A549 (cell line): ENCODE results near the gene TXNL1. TPM values are rescaled to one million over a fixed set of nuclear protein-coding genes. Genes with fewer than 3 reads are reported as not detected.

Experiments
- ATAC-seq, 2 experiments: fragments of 200-7000 bp in 1 of 2; fragments of >200 bp in 1 of 2; cut with Nextera tagmentation in 1 of 2; cut with Tn5 transposase in 1 of 2; 3 replicates each; pipeline versions ENCODE4 v1.8.0 to v1.9.1; 2018 to 2020; ENCODE audit warnings: mild to moderate bottlenecking in 1 of 2, moderate library complexity in 1 of 2
- CTCF ChIA-PET: fragments of 300-600 bp; sonication (Branson Sonifier 250); formaldehyde crosslinking; extraction: SDS; loops from one replicate; lab custom pipeline; 2021; ENCODE audit warnings: antibody characterized with exemption, inconsistent platforms; lab: Yijun Ruan, JAX
- POLR2A ChIA-PET: fragments of 350-600 bp; formaldehyde crosslinking; extraction: SDS; loops from one replicate; lab custom pipeline; 2021; ENCODE audit warnings: antibody characterized with exemption, inconsistent platforms; lab: Yijun Ruan, JAX
- DNase-seq, 2 experiments: peaks; one replicate each; pipeline versions ENCODE4 v3.0.0 to v3.0.0-alpha.2; 2011 to 2016; ENCODE audit warnings: low read depth in 1 of 2, low spot score in 1 of 2
- FAIRE-seq: peaks from 2 replicates; lab custom pipeline; 2011; peaks lifted over from hg19 to GRCh38; lab: Jason Lieb, UNC
- H3K27ac ChIP-seq, 2 experiments: fragments of >200 bp; sonication (Bioruptor Twin); formaldehyde crosslinking; 3 replicates each; pipeline ENCODE4 v1.5.1; 2016 to 2017
- H3K4me1 ChIP-seq: fragments of >200 bp; sonication (Bioruptor Twin); formaldehyde crosslinking; 3 replicates; pipeline ENCODE4 v1.6.1; 2016
- H3K4me2 ChIP-seq: fragments of >200 bp; sonication (Bioruptor Twin); formaldehyde crosslinking; 3 replicates; pipeline ENCODE4 v1.6.1; 2016
- H3K4me3 ChIP-seq: fragments of >200 bp; sonication (Bioruptor Twin); formaldehyde crosslinking; 3 replicates; pipeline ENCODE4 v1.5.1; 2016
- H3K9me3 ChIP-seq: fragments of >200 bp; sonication (Bioruptor Twin); formaldehyde crosslinking; 3 replicates; pipeline ENCODE4 v1.6.1; 2016
- CBX8 ChIP-seq: fragments of 200-600 bp; sonication (generic); IDR thresholded peaks from 2 replicates; pipeline ENCODE4 v1.6.1; 2016
- CEBPB ChIP-seq, 2 experiments: fragments of >200 bp in 1 of 2; sonication (Bioruptor Twin) in 1 of 2; formaldehyde crosslinking in 1 of 2; IDR thresholded peaks; 2 replicates each; pipeline ENCODE4 v1.6.1; 2012 to 2016
- CHD4 ChIP-seq: fragments of 200-600 bp; sonication (generic); IDR thresholded peaks from 2 replicates; pipeline ENCODE4 v1.6.1; 2016; ENCODE audit warnings: antibody characterized with exemption, mild to moderate bottlenecking, borderline replicate concordance
- CTCF ChIP-seq: fragments of >200 bp; sonication (Bioruptor Twin); formaldehyde crosslinking; IDR thresholded peaks from 3 replicates; pipeline ENCODE4 v1.5.1; 2016
- EP300 ChIP-seq, 2 experiments: fragments of >200 bp; sonication (Bioruptor Twin); formaldehyde crosslinking; IDR thresholded peaks; 2 replicates in 1 of 2; 3 replicates in 1 of 2; pipeline ENCODE4 v1.6.1; 2016 to 2017
- FOSL2 ChIP-seq, 2 experiments: fragments of 450-650 bp in 1 of 2; fragments of >200 bp in 1 of 2; sonication (Bioruptor Twin) in 1 of 2; formaldehyde crosslinking; IDR thresholded peaks; 2 replicates each; pipeline versions ENCODE4 v1.5.0 to v1.6.1; 2016 to 2020; ENCODE audit warnings: mild to moderate bottlenecking in 1 of 2, moderate library complexity in 1 of 2
- FOXS1 ChIP-seq: fragments of 250-450 bp; sonication (Bioruptor Pico); IDR thresholded peaks from 2 replicates; pipeline ENCODE4 v1.5.0; 2020; ENCODE audit warnings: mild to moderate bottlenecking, moderate library complexity
- GATA3 ChIP-seq: IDR thresholded peaks from 2 replicates; pipeline ENCODE4 v1.6.1; 2012; ENCODE audit warnings: borderline replicate concordance
- HDAC2 ChIP-seq: fragments of 200-600 bp; sonication (generic); IDR thresholded peaks from 2 replicates; pipeline ENCODE4 v1.6.1; 2016
- HES2 ChIP-seq: fragments of >200 bp; sonication (Bioruptor Twin); formaldehyde crosslinking; IDR thresholded peaks from 2 replicates; pipeline ENCODE4 v1.6.1; 2016
- HEYL ChIP-seq: fragments of 250-450 bp; sonication (Bioruptor Pico); IDR thresholded peaks from 2 replicates; pipeline ENCODE4 v1.8.0; 2021; ENCODE audit warnings: mild to moderate bottlenecking, moderate library complexity
- HMGXB4 ChIP-seq: fragments of 250-450 bp; sonication (Bioruptor Pico); IDR thresholded peaks from 2 replicates; pipeline ENCODE4 v1.5.0; 2021; ENCODE audit warnings: mild to moderate bottlenecking, moderate library complexity, borderline replicate concordance
- HOXB13 ChIP-seq: fragments of 250-450 bp; sonication (Bioruptor Pico); IDR thresholded peaks from 2 replicates; pipeline ENCODE4 v1.5.0; 2020; ENCODE audit warnings: low read depth, mild to moderate bottlenecking, moderate library complexity
- HOXB5 ChIP-seq: fragments of 250-450 bp; sonication (Bioruptor Pico); IDR thresholded peaks from 2 replicates; pipeline ENCODE4 v1.5.0; 2020; ENCODE audit warnings: mild to moderate bottlenecking, moderate library complexity
- JUN ChIP-seq, 2 experiments: fragments of >200 bp; sonication (Bioruptor Twin); formaldehyde crosslinking; IDR thresholded peaks; 2 replicates in 1 of 2; 3 replicates in 1 of 2; pipeline ENCODE4 v1.6.1; 2016 to 2017
- JUNB ChIP-seq: fragments of >200 bp; sonication (Bioruptor Twin); formaldehyde crosslinking; IDR thresholded peaks from 2 replicates; pipeline ENCODE4 v1.6.1; 2016
- KDM1A ChIP-seq: fragments of 200-600 bp; sonication (generic); IDR thresholded peaks from 2 replicates; pipeline ENCODE4 v1.6.1; 2016; ENCODE audit warnings: low read depth, mild to moderate bottlenecking
- KDM5A ChIP-seq: fragments of 200-600 bp; sonication (generic); IDR thresholded peaks from 2 replicates; pipeline ENCODE4 v1.6.1; 2016; ENCODE audit warnings: antibody characterized with exemption, mild to moderate bottlenecking
- MAFK ChIP-seq: fragments of 450-650 bp; IDR thresholded peaks from 2 replicates; pipeline ENCODE4 v1.6.1; 2014; ENCODE audit not compliant: partially characterized antibody
- MAX ChIP-seq: IDR thresholded peaks from 2 replicates; pipeline ENCODE4 v1.6.1; 2012
- MAZ ChIP-seq: fragments of 150-350 bp; IDR thresholded peaks from 2 replicates; pipeline ENCODE4 v1.6.1; 2014; ENCODE audit warnings: antibody characterized with exemption, low read depth, low read length, borderline replicate concordance
- NFE2L2 ChIP-seq: fragments of 150-350 bp; conservative IDR thresholded peaks from 2 replicates; pipeline ENCODE4 v1.6.1; 2014; ENCODE audit warnings: low read length
- PBX3 ChIP-seq: IDR thresholded peaks from 2 replicates; pipeline ENCODE4 v1.6.1; 2012
- RAD21 ChIP-seq, 2 experiments: fragments of >200 bp in 1 of 2; sonication (Bioruptor Twin) in 1 of 2; formaldehyde crosslinking in 1 of 2; IDR thresholded peaks in 1 of 2; conservative IDR thresholded peaks in 1 of 2; 2 replicates in 1 of 2; 3 replicates in 1 of 2; pipeline ENCODE4 v1.6.1; 2012 to 2018; ENCODE audit warnings: inconsistent platforms in 1 of 2
- RARB ChIP-seq: fragments of 250-450 bp; sonication (Bioruptor Pico); IDR thresholded peaks from 2 replicates; pipeline ENCODE4 v1.8.0; 2021; ENCODE audit warnings: mild to moderate bottlenecking, moderate library complexity
- RCOR1 ChIP-seq: fragments of 150-350 bp; IDR thresholded peaks from 2 replicates; pipeline ENCODE4 v1.6.1; 2014; ENCODE audit warnings: antibody characterized with exemption, low read length, low read depth
- REST ChIP-seq: fragments of 200-600 bp; sonication (generic); IDR thresholded peaks from 2 replicates; pipeline ENCODE4 v1.6.1; 2016; ENCODE audit warnings: antibody characterized with exemption, mild to moderate bottlenecking, moderate library complexity
- USF2 ChIP-seq: fragments of 450-650 bp; IDR thresholded peaks from 2 replicates; pipeline ENCODE4 v1.6.1; 2014; ENCODE audit warnings: antibody characterized with exemption
- ZC3H11A ChIP-seq: fragments of 450-650 bp; IDR thresholded peaks from 2 replicates; pipeline ENCODE4 v1.6.1; 2014; ENCODE audit warnings: antibody characterized with exemption, mild to moderate bottlenecking
- ZNF302 ChIP-seq: fragments of 250-450 bp; sonication (Bioruptor Pico); IDR thresholded peaks from 2 replicates; pipeline ENCODE4 v1.9.0; 2021; ENCODE audit warnings: inconsistent platforms, mild to moderate bottlenecking, moderate library complexity
- ZSCAN20 ChIP-seq: fragments of 250-450 bp; sonication (Bioruptor Pico); IDR thresholded peaks from 2 replicates; pipeline ENCODE4 v1.8.0; 2022; ENCODE audit warnings: mild to moderate bottlenecking, moderate library complexity
- WGBS: methylation state at CpG from one replicate; pipeline ENCODE4 v1.1.6; 2017; ENCODE audit errors: missing lambda C conversion rate; 5-methylcytosine and 5-hydroxymethylcytosine counted together
- polyA plus RNA-seq, 4 experiments: library from polyadenylated mRNA; depleted of rRNA in 3 of 4; stranded (reverse); fragments of >200 nt; fragmentation: RNase III in 1 of 4; extraction: RNeasy Plus Mini Kit Qiagen cat#74134 plus additional on column Dnase treatment in 1 of 4; gene quantifications; 2 replicates in 3 of 4; 3 replicates in 1 of 4; pipeline ENCODE4 v1.2.3, GENCODE V29; 2011 to 2017

The TXNL1 gene
- polyA plus RNA-seq, 2 of the 4 experiments (the other 2 are of a cell fraction) = 59.5 to 104 TPM

GRCh38 chr18:56650944-56651770, 12.8 kb upstream of the TXNL1 start, which contains the start of gene WDR7:
Gene WDR7, plus strand, starts transcription at chr18:56651359. Its CDS starts 21,157 bp downstream, at chr18:56672516.
- Histone ChIP-seq H3K4me2 (peak within 1 kb of the TSS; percentile 73), H3K4me3 (peak within 1 kb of the TSS; percentile 68), H3K9me3 (no peaks in the 10 kb centered on the region), H3K27ac (peak within 1 kb of the TSS; percentile 74 to 92), H3K4me1 (peaks cover 3% of the 10 kb centered on the region; the same call in 1 of the 3 replicates)
- WGBS = 0% methylated on average over 17 of the region's 47 CpGs
- ATAC-seq (peak; percentile 99 to 100), DNase-seq (peak; percentile 59 to 97), FAIRE-seq (no peak)
- POLR2A ChIA-PET = interaction anchor here (1.1 to 1.6 kb wide), 2 partner anchors 11 to 13 kb away, joined by 4 to 9 read pairs; partner anchors contain the start of gene TXNL1
- CTCF ChIA-PET = interaction anchor here (0.7 to 1.8 kb wide), 5 partner anchors 9 to 34 kb away, joined by 3 to 4 read pairs (median 3); no protein-coding TSS in a partner anchor
- TF ChIP-seq KDM5A = no peak
- no peak for TF ChIP-seq JUNB
- TF ChIP-seq MAZ = no peak
- TF ChIP-seq CBX8 = no peak
- TF ChIP-seq JUN (IDR thresholded peaks at IDR 0.05) = peak in 1 of 2 experiments; percentile 47; a peak in 2 of 5 replicates
- TF ChIP-seq REST = no peak
- peak; percentile 78 to 94 for TF ChIP-seq CEBPB (IDR thresholded peaks at IDR 0.05)
- TF ChIP-seq HOXB5 (CRISPR knock-in tag) = no peak
- no peak for TF ChIP-seq RCOR1
- TF ChIP-seq CHD4 = no peak
- no peak for TF ChIP-seq CTCF
- TF ChIP-seq PBX3 = no peak
- TF ChIP-seq HMGXB4 (CRISPR knock-in tag) = no peak
- no peak for TF ChIP-seq ZSCAN20
- no peak for TF ChIP-seq RAD21 (conservative IDR thresholded peaks at IDR 0.05 in 1 of 2, IDR thresholded peaks at IDR 0.05 in 1 of 2)
- TF ChIP-seq NFE2L2 = no peak
- TF ChIP-seq ZNF302 (CRISPR knock-in tag) = no peak
- TF ChIP-seq FOSL2 (IDR thresholded peaks at IDR 0.05) = no peak
- no peak for TF ChIP-seq FOSL2 (CRISPR knock-in tag; IDR thresholded peaks at IDR 0.05)
- no peak for TF ChIP-seq HDAC2
- no peak for TF ChIP-seq HOXB13 (CRISPR knock-in tag)
- TF ChIP-seq FOXS1 = no peak
- TF ChIP-seq EP300 (IDR thresholded peaks at IDR 0.05) = no peak
- TF ChIP-seq USF2 = no peak
- TF ChIP-seq MAFK = peak; percentile 2
- TF ChIP-seq GATA3 = peak; percentile 30; the same call in 1 of the 2 replicates
- TF ChIP-seq MAX = peak; percentile 56; the same call in 1 of the 2 replicates
- TF ChIP-seq HEYL = no peak
- no peak for TF ChIP-seq HES2
- no peak for TF ChIP-seq ZC3H11A
- TF ChIP-seq KDM1A = no peak
- peak; percentile 66; the same call in 1 of the 2 replicates for TF ChIP-seq RARB (CRISPR knock-in tag)
